H1 (cell line): ENCODE data around the gene OR2T6. TPM values are rescaled to one million over a fixed set of nuclear protein-coding genes. Genes with fewer than 3 reads are reported as not detected.

Experiments used
- ASH2L ChIP-seq: fragments of 200-600, 300-600 bp; sonication (generic); IDR thresholded peaks from one replicate; pipeline ENCODE4 v1.7.1; 2017; ENCODE audit warnings: low read length
- BACH1 ChIP-seq: IDR thresholded peaks from 2 replicates; pipeline ENCODE4 v1.6.1; 2012; ENCODE audit warnings: low read length, improper control_type of control experiment
- BRCA1 ChIP-seq: IDR thresholded peaks from 2 replicates; pipeline ENCODE4 v1.6.1; 2012; ENCODE audit warnings: low read depth, low read length, improper control_type of control experiment
- CHD2 ChIP-seq: IDR thresholded peaks from 2 replicates; pipeline ENCODE4 v1.6.1; 2012; ENCODE audit warnings: low read length, improper control_type of control experiment
- CTBP2 ChIP-seq: IDR thresholded peaks from 2 replicates; pipeline ENCODE4 v1.7.0; 2011; ENCODE audit warnings: borderline replicate concordance, mild to moderate bottlenecking, moderate library complexity, mixed read lengths, low read length; ENCODE audit not compliant: insufficient read depth, insufficient read length
- HDAC6 ChIP-seq: IDR thresholded peaks from one replicate; pipeline ENCODE4 v1.7.1; 2012; ENCODE audit warnings: low read depth, mild to moderate bottlenecking, inconsistent platforms, low read length, moderate library complexity
- KDM4A ChIP-seq: IDR thresholded peaks from one replicate; pipeline ENCODE4 v1.7.1; 2012; ENCODE audit warnings: low read depth, mild to moderate bottlenecking, moderate library complexity, low read length, inconsistent platforms; ENCODE audit not compliant: severe bottlenecking
- PHF8 ChIP-seq: fragments of 200-600 bp; sonication (generic); conservative IDR thresholded peaks from 2 replicates; pipeline ENCODE4 v1.7.1; 2012; ENCODE audit warnings: low read depth, mild to moderate bottlenecking, inconsistent platforms, low read length, moderate library complexity
- POLR2A ChIP-seq, 2 experiments: IDR thresholded peaks; 1 replicate in 1 of 2; 2 replicates in 1 of 2; pipeline ENCODE4 v1.6.1; 2011; ENCODE audit warnings: low read depth in 2 of 2, low read length in 2 of 2, mild to moderate bottlenecking in 2 of 2; ENCODE audit errors: control extremely low read depth in 1 of 2
- POLR2AphosphoS5 ChIP-seq: IDR thresholded peaks from 2 replicates; pipeline ENCODE4 v1.6.1; 2011; ENCODE audit warnings: low read depth, low read length
- SP1 ChIP-seq: IDR thresholded peaks from 2 replicates; pipeline ENCODE4 v1.6.1; 2011; ENCODE audit warnings: low read depth, low read length
- SRF ChIP-seq: IDR thresholded peaks from 2 replicates; pipeline ENCODE4 v1.6.1; 2011; ENCODE audit warnings: mild to moderate bottlenecking, low read depth, low read length, moderate library complexity
- polyA plus RNA-seq, 7 experiments: library from polyadenylated mRNA; depleted of rRNA in 3 of 7; stranded (reverse) in 5 of 7; unstranded in 2 of 7; fragments of >200 nt in 5 of 7; fragments of 200-250 nt in 2 of 7; gene quantifications; 1 replicate in 5 of 7; 2 replicates in 1 of 7; 4 replicates in 1 of 7; pipeline versions ENCODE4 v1.2.1 to v1.2.3, GENCODE V29; 2011 to 2013; ENCODE audit warnings: missing spikeins in 2 of 7, mixed read lengths in 2 of 7
- total RNA-seq: library from RNA; stranded (reverse); fragmentation: NEBNext Ultra II Directional; extraction: Animal tissue kit (Norgen Biotek cat#: 25700); gene quantifications from 2 replicates; pipeline ENCODE4 v1.2.1, GENCODE V29; 2021
- TF ChIP-seq, protein P1 (sequence below): fragments of 300-600 bp; sonication (generic); IDR thresholded peaks from 2 replicates; pipeline ENCODE4 v1.7.1; 2012; ENCODE audit warnings: low read length, moderate library complexity, mild to moderate bottlenecking, inconsistent platforms; ENCODE audit not compliant: insufficient replicate concordance

Gene OR2T6
- total and polyA plus RNA-seq, 2 of the 8 experiments (the other 6 are each of a cell fraction or from before 2014, with no cell fraction given), result not detected

DNA sequence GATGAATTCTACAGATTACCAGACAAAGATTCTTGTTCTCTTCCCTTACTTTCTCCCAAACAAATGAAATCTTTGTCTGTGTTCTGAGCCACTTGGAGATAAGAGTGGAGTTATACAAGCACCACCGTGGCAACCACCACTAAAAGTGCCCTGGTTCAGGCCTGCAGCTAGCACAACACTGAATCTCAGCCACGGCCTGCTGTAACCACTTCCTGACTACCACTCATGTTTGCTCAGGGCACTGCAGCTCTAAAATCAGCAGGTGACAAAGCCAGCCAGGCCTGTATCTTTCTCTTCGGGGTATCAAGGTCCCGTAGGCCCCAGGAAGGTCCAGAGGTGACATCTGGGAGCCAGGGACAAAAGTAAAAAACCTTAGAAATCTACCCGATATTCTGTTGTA, 3.2 kb upstream of the OR2T6 start (continued):
- TF ChIP-seq, protein P1, sequence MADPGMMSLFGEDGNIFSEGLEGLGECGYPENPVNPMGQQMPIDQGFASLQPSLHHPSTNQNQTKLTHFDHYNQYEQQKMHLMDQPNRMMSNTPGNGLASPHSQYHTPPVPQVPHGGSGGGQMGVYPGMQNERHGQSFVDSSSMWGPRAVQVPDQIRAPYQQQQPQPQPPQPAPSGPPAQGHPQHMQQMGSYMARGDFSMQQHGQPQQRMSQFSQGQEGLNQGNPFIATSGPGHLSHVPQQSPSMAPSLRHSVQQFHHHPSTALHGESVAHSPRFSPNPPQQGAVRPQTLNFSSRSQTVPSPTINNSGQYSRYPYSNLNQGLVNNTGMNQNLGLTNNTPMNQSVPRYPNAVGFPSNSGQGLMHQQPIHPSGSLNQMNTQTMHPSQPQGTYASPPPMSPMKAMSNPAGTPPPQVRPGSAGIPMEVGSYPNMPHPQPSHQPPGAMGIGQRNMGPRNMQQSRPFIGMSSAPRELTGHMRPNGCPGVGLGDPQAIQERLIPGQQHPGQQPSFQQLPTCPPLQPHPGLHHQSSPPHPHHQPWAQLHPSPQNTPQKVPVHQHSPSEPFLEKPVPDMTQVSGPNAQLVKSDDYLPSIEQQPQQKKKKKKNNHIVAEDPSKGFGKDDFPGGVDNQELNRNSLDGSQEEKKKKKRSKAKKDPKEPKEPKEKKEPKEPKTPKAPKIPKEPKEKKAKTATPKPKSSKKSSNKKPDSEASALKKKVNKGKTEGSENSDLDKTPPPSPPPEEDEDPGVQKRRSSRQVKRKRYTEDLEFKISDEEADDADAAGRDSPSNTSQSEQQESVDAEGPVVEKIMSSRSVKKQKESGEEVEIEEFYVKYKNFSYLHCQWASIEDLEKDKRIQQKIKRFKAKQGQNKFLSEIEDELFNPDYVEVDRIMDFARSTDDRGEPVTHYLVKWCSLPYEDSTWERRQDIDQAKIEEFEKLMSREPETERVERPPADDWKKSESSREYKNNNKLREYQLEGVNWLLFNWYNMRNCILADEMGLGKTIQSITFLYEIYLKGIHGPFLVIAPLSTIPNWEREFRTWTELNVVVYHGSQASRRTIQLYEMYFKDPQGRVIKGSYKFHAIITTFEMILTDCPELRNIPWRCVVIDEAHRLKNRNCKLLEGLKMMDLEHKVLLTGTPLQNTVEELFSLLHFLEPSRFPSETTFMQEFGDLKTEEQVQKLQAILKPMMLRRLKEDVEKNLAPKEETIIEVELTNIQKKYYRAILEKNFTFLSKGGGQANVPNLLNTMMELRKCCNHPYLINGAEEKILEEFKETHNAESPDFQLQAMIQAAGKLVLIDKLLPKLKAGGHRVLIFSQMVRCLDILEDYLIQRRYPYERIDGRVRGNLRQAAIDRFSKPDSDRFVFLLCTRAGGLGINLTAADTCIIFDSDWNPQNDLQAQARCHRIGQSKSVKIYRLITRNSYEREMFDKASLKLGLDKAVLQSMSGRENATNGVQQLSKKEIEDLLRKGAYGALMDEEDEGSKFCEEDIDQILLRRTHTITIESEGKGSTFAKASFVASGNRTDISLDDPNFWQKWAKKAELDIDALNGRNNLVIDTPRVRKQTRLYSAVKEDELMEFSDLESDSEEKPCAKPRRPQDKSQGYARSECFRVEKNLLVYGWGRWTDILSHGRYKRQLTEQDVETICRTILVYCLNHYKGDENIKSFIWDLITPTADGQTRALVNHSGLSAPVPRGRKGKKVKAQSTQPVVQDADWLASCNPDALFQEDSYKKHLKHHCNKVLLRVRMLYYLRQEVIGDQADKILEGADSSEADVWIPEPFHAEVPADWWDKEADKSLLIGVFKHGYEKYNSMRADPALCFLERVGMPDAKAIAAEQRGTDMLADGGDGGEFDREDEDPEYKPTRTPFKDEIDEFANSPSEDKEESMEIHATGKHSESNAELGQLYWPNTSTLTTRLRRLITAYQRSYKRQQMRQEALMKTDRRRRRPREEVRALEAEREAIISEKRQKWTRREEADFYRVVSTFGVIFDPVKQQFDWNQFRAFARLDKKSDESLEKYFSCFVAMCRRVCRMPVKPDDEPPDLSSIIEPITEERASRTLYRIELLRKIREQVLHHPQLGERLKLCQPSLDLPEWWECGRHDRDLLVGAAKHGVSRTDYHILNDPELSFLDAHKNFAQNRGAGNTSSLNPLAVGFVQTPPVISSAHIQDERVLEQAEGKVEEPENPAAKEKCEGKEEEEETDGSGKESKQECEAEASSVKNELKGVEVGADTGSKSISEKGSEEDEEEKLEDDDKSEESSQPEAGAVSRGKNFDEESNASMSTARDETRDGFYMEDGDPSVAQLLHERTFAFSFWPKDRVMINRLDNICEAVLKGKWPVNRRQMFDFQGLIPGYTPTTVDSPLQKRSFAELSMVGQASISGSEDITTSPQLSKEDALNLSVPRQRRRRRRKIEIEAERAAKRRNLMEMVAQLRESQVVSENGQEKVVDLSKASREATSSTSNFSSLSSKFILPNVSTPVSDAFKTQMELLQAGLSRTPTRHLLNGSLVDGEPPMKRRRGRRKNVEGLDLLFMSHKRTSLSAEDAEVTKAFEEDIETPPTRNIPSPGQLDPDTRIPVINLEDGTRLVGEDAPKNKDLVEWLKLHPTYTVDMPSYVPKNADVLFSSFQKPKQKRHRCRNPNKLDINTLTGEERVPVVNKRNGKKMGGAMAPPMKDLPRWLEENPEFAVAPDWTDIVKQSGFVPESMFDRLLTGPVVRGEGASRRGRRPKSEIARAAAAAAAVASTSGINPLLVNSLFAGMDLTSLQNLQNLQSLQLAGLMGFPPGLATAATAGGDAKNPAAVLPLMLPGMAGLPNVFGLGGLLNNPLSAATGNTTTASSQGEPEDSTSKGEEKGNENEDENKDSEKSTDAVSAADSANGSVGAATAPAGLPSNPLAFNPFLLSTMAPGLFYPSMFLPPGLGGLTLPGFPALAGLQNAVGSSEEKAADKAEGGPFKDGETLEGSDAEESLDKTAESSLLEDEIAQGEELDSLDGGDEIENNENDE, result no peak
- TF ChIP-seq BACH1, result no peak
- no peak for TF ChIP-seq BRCA1
- TF ChIP-seq POLR2A (IDR thresholded peaks at IDR 0.05; ENCODE audit: control extremely low read depth in 1 of 2, low read depth in 2 of 2, low read length in 2 of 2), result no peak
- TF ChIP-seq ASH2L, result no peak
- no peak for TF ChIP-seq HDAC6
- no peak for TF ChIP-seq POLR2AphosphoS5
- TF ChIP-seq PHF8, result no peak
- no peak for TF ChIP-seq KDM4A
- TF ChIP-seq SP1, result no peak
- no peak for TF ChIP-seq CTBP2
- TF ChIP-seq CHD2, result no peak
- TF ChIP-seq SRF, result no peak
